SK-N-MC (cell line): ENCODE data around the gene TACC2.

ENCODE experiments used
- DNase-seq: peaks from one replicate; pipeline ENCODE4 v3.0.0-alpha.2; 2011; ENCODE audit warnings: low read depth, low spot score
- H3K27ac ChIP-seq: fragments of 200-600 bp; sonication (generic); 2 replicates; pipeline ENCODE4 v1.5.1; 2016; ENCODE audit warnings: mixed run types
- H3K36me3 ChIP-seq: fragments of 200-600 bp; sonication (generic); 2 replicates; pipeline ENCODE4 v1.6.1; 2017; ENCODE audit warnings: antibody characterized with exemption, low read length, mixed read lengths; ENCODE audit not compliant: insufficient read depth
- H3K4me3 ChIP-seq: fragments of 200-600 bp; sonication (generic); 2 replicates; pipeline ENCODE4 v1.5.1; 2016
- H3K9ac ChIP-seq: fragments of 200-600 bp; sonication (generic); 2 replicates; pipeline ENCODE4 v1.8.0; 2017; ENCODE audit warnings: mixed run types, mixed read lengths; ENCODE audit not compliant: insufficient read length
- H3K9me3 ChIP-seq: fragments of 200-600 bp; sonication (generic); 2 replicates; pipeline ENCODE4 v1.6.1; 2017; ENCODE audit warnings: low read depth, mild to moderate bottlenecking, antibody characterized with exemption, low read length, moderate library complexity, mixed read lengths
- EZH2 ChIP-seq: fragments of 200-600 bp; sonication (generic); IDR thresholded peaks from one replicate; pipeline ENCODE4 v1.6.1; 2017; ENCODE audit warnings: antibody characterized with exemption
- FOXP2 ChIP-seq: optimal IDR thresholded peaks from 2 replicates; pipeline ENCODE3; 2011; ENCODE audit warnings: mild to moderate bottlenecking, moderate library complexity; ENCODE audit not compliant: insufficient read depth; ENCODE audit errors: extremely low read length, control extremely low read depth
- POLR2AphosphoS5 ChIP-seq: IDR thresholded peaks from 2 replicates; pipeline ENCODE4 v1.6.1; 2012; ENCODE audit warnings: mild to moderate bottlenecking, low read depth, low read length, borderline replicate concordance

TACC2 gene

GRCh38 chr10:122151121-122151694, 162.2 kb downstream of the TACC2 start:
- H3K36me3 ChIP-seq, result no peaks in the 10 kb centered on the region
- no peak for DNase-seq
- no peak overlapping the region for H3K27ac ChIP-seq

GRCh38 chr10:122152544-122152943, 163.6 kb downstream of the TACC2 start:
- no peak overlapping the region for H3K4me3 ChIP-seq

More at GRCh38 chr10:122151121-122151694, 162.2 kb downstream of the TACC2 start:
- Histone ChIP-seq H3K9me3 (no peaks in the 10 kb centered on the region), H3K4me3 (no peak overlapping the region), H3K9ac (no peak overlapping the region)
- TF ChIP-seq EZH2, result no peak
- no peak for TF ChIP-seq FOXP2
- TF ChIP-seq POLR2AphosphoS5, result no peak

GRCh38 chr10:122154031-122154544, 165.1 kb downstream of the TACC2 start:
- Histone ChIP-seq H3K27ac (no peak overlapping the region), H3K36me3 (no peaks in the 10 kb centered on the region), H3K9me3 (no peaks in the 10 kb centered on the region), H3K9ac (no peak overlapping the region), H3K4me3 (no peak overlapping the region)
- DNase-seq, result no peak
- TF ChIP-seq EZH2, result no peak
- no peak for TF ChIP-seq FOXP2
- no peak for TF ChIP-seq POLR2AphosphoS5

More at GRCh38 chr10:122152544-122152943, 163.6 kb downstream of the TACC2 start:
- TF ChIP-seq FOXP2 (no peak), POLR2AphosphoS5 (no peak), EZH2 (no peak)
- Histone ChIP-seq H3K27ac (no peak overlapping the region), H3K9ac (no peak overlapping the region), H3K9me3 (no peaks in the 10 kb centered on the region), H3K36me3 (no peaks in the 10 kb centered on the region)
- DNase-seq, result no peak

- H3K9ac ChIP-seq, result no peak overlapping the region
Measured at GRCh38 chr10:122154545-122155366, 165.8 kb downstream of the TACC2 start.

GRCh38 chr10:122157451-122157850, 168.5 kb downstream of the TACC2 start:
- H3K4me3 ChIP-seq, result no peak overlapping the region
- no peak for DNase-seq
- no peak for TF ChIP-seq FOXP2
- TF ChIP-seq POLR2AphosphoS5, result no peak
- no peak for TF ChIP-seq EZH2
- no peaks in the 10 kb centered on the region for H3K9me3 ChIP-seq
- no peak overlapping the region for H3K27ac ChIP-seq
- H3K9ac ChIP-seq, result no peak overlapping the region
- H3K36me3 ChIP-seq, result no peaks in the 10 kb centered on the region

More at GRCh38 chr10:122154545-122155366, 165.8 kb downstream of the TACC2 start:
- Histone ChIP-seq H3K27ac (no peak overlapping the region), H3K36me3 (no peaks in the 10 kb centered on the region), H3K9me3 (no peaks in the 10 kb centered on the region), H3K4me3 (no peak overlapping the region)
- no peak for DNase-seq
- TF ChIP-seq POLR2AphosphoS5 (no peak), FOXP2 (no peak), EZH2 (no peak)

- no peaks in the 10 kb centered on the region for H3K9me3 ChIP-seq
- no peak overlapping the region for H3K9ac ChIP-seq
- no peak overlapping the region for H3K27ac ChIP-seq
- H3K4me3 ChIP-seq, result no peak overlapping the region
- TF ChIP-seq POLR2AphosphoS5 (no peak), FOXP2 (no peak), EZH2 (no peak)
- H3K36me3 ChIP-seq, result no peaks in the 10 kb centered on the region
- DNase-seq, result no peak
Measured at GRCh38 chr10:122158362-122158761, 169.4 kb downstream of the TACC2 start.

GRCh38 chr10:122159141-122159970, 170.4 kb downstream of the TACC2 start:
- H3K9me3 ChIP-seq, result no peaks in the 10 kb centered on the region
- no peaks in the 10 kb centered on the region for H3K36me3 ChIP-seq
- H3K27ac ChIP-seq, result no peak overlapping the region
- no peak overlapping the region for H3K9ac ChIP-seq
- no peak for TF ChIP-seq FOXP2
- no peak for TF ChIP-seq EZH2
- TF ChIP-seq POLR2AphosphoS5, result no peak
- H3K4me3 ChIP-seq, result no peak overlapping the region
- DNase-seq, result no peak

- no peak overlapping the region for H3K27ac ChIP-seq
- TF ChIP-seq FOXP2 (no peak), POLR2AphosphoS5 (no peak), EZH2 (no peak)
- H3K4me3 ChIP-seq, result no peak overlapping the region
- H3K9ac ChIP-seq, result no peak overlapping the region
- H3K36me3 ChIP-seq, result no peaks in the 10 kb centered on the region
- no peak for DNase-seq
- no peaks in the 10 kb centered on the region for H3K9me3 ChIP-seq
Measured at GRCh38 chr10:122161795-122162194, 172.8 kb downstream of the TACC2 start.
